HUDEP-2 (cell line): ENCODE results near the gene TTBK1.

Experiments
- DNase-seq, 76 experiments: peaks; one replicate each; lab custom pipeline; 2025; ENCODE audit not compliant: unreplicated experiment in 76 of 76; lab: John Stamatoyannopoulos, UW

The TTBK1 gene

GRCh38 chr6:43285832-43286231 is 42.6 kb downstream of the TTBK1 start:
- DNase-seq: no peak

GRCh38 chr6:43286456-43286979 is 43.2 kb downstream of the TTBK1 start:
- DNase-seq: no peak

- DNase-seq: no peak
Observed at GRCh38 chr6:43286980-43287716, 43.9 kb downstream of the TTBK1 start.

GRCh38 chr6:43287717-43288679 is 44.7 kb downstream of the TTBK1 start:
- no peak for DNase-seq

- no peak for DNase-seq
Observed at GRCh38 chr6:43290339-43290904, 47.1 kb downstream of the TTBK1 start.

- DNase-seq: no peak
Observed at GRCh38 chr6:43290905-43291355, 47.6 kb downstream of the TTBK1 start.

- DNase-seq: no peak
Observed at GRCh38 chr6:43291708-43292107, 48.4 kb downstream of the TTBK1 start.

- no peak for DNase-seq
Observed at GRCh38 chr6:43292341-43292740, 49.1 kb downstream of the TTBK1 start.

GRCh38 chr6:43292763-43293318 is 49.6 kb downstream of the TTBK1 start:
- DNase-seq: no peak

- DNase-seq: no peak
Observed at GRCh38 chr6:43293698-43294097, 50.4 kb downstream of the TTBK1 start.

GRCh38 chr6:43294536-43294935 is 51.3 kb downstream of the TTBK1 start:
- no peak for DNase-seq

- no peak for DNase-seq
Observed at GRCh38 chr6:43295456-43295855, 52.2 kb downstream of the TTBK1 start.

- DNase-seq: no peak
Observed at GRCh38 chr6:43296780-43297497, 53.7 kb downstream of the TTBK1 start.

GRCh38 chr6:43297644-43298564 is 54.6 kb downstream of the TTBK1 start, which contains the start of gene SLC22A7:
Gene SLC22A7, plus strand, starts transcription at chr6:43298260. Its CDS starts 99 bp downstream, at chr6:43298359.
- no peak for DNase-seq

- DNase-seq: no peak
Observed at GRCh38 chr6:43298565-43299337, 55.5 kb downstream of the TTBK1 start.

GRCh38 chr6:43299338-43300293 is 56.3 kb downstream of the TTBK1 start:
- DNase-seq: no peak
